ENCODE measurements around the gene LONRF2. TPM values are rescaled to one million over a fixed set of nuclear protein-coding genes. Genes with fewer than 3 reads are reported as not detected.

LONRF2 gene
- total and polyA plus RNA-seq, 2 of the 13 experiments (the other 11 are each of a cell fraction or from before 2014, with no cell fraction given), result not detected

DNA sequence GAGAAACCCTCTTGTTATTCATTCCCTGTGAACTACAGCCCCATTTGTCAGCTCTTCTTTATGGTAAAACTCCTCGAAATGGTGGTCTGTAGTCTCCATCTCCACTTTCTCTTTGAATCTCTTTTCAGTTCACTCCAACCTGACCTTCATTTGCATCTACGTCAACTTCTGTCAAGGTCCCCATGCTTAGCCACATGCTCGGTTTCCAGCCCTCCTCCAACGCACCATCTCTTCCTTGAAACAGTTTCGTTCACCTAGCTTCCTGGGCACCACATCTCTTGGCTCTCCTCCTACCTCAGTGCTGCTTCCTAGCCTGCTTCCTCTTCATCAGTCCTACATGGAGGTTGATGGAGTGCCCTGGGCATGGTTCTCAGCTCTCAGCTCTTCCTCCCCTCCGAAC is 98.8 kb downstream of the LONRF2 start:
- POLR2A ChIA-PET, result no interaction called here
- 46% methylated on average over 6 of the region's 6 CpGs for WGBS (ENCODE audit: low lambda C conversion rate)
- in situ Hi-C loops (cut with HindIII; ENCODE audit: extremely low pct_ligation_motif_present, low pct_unique_long_range_greater_than_20kb), result no loop called here
- TF ChIP-seq THYN1 (CRISPR knock-in tag; IDR thresholded peaks at IDR 0.05; ENCODE audit: borderline replicate concordance, low read depth) (no peak), ARID5B (CRISPR knock-in tag; IDR thresholded peaks at IDR 0.05) (no peak), ZFP62 (CRISPR knock-in tag; IDR thresholded peaks at IDR 0.05) (no peak), GLMP (CRISPR knock-in tag; IDR thresholded peaks at IDR 0.05; ENCODE audit: borderline replicate concordance) (no peak), ZNF709 (CRISPR knock-in tag; IDR thresholded peaks at IDR 0.05) (no peak), ZNF501 (CRISPR knock-in tag; IDR thresholded peaks at IDR 0.05) (no peak), JUNB (CRISPR knock-in tag; IDR thresholded peaks at IDR 0.05; ENCODE audit: borderline replicate concordance) (no peak), RARG (CRISPR knock-in tag; IDR thresholded peaks at IDR 0.05; ENCODE audit: low read depth) (no peak), BRD4 (CRISPR knock-in tag; IDR thresholded peaks at IDR 0.05) (no peak), HIC2 (CRISPR knock-in tag; IDR thresholded peaks at IDR 0.05; ENCODE audit: low read depth) (no peak), NPAS2 (CRISPR knock-in tag; IDR thresholded peaks at IDR 0.05; ENCODE audit: borderline replicate concordance) (no peak), ZSCAN12 (CRISPR knock-in tag; IDR thresholded peaks at IDR 0.05) (no peak), FOXO1 (CRISPR knock-in tag; IDR thresholded peaks at IDR 0.05) (no peak), ZNF496 (CRISPR knock-in tag; IDR thresholded peaks at IDR 0.05; ENCODE audit: insufficient replicate concordance) (no peak), ZNF30 (CRISPR knock-in tag; IDR thresholded peaks at IDR 0.05) (no peak)
- TF ChIP-seq, protein P1, sequence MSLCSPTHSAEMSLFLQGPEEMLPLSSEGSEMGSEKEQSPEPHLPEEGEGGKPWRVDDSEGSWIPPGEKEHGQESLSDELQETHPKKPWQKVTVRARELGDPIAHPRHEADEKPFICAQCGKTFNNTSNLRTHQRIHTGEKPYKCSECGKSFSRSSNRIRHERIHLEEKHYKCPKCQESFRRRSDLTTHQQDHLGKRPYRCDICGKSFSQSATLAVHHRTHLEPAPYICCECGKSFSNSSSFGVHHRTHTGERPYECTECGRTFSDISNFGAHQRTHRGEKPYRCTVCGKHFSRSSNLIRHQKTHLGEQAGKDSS (CRISPR knock-in tag; IDR thresholded peaks at IDR 0.05; ENCODE audit: borderline replicate concordance, low read depth), result no peak
- TF ChIP-seq, protein P2, sequence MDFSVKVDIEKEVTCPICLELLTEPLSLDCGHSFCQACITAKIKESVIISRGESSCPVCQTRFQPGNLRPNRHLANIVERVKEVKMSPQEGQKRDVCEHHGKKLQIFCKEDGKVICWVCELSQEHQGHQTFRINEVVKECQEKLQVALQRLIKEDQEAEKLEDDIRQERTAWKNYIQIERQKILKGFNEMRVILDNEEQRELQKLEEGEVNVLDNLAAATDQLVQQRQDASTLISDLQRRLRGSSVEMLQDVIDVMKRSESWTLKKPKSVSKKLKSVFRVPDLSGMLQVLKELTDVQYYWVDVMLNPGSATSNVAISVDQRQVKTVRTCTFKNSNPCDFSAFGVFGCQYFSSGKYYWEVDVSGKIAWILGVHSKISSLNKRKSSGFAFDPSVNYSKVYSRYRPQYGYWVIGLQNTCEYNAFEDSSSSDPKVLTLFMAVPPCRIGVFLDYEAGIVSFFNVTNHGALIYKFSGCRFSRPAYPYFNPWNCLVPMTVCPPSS (IDR thresholded peaks at IDR 0.05), result no peak

More for the DNA sequence above, 98.8 kb downstream of the LONRF2 start:
- Histone ChIP-seq H3K9ac (ENCODE audit: insufficient read depth, low read depth, low read length) (no peak overlapping the region), H3K36me3 (replicated peaks in 1 of 2; ENCODE audit: control insufficient read depth in 1 of 2, insufficient read depth in 2 of 2, low read length in 2 of 2) (no peaks in the 10 kb centered on the region), H2AFZ (ENCODE audit: low read length) (no peak overlapping the region), H3K4me3 (replicated peaks in 1 of 3; ENCODE audit: insufficient read depth in 1 of 3, low read depth in 2 of 3, low read length in 3 of 3) (no peak overlapping the region), H3K79me2 (ENCODE audit: insufficient read depth, low read length) (no peaks in the 10 kb centered on the region), H3K27ac (ENCODE audit: extremely low read length, insufficient read depth, low read length) (no peak overlapping the region), H3K4me2 (ENCODE audit: low read depth, low read length) (no peak overlapping the region), H3K4me1 (ENCODE audit: insufficient read depth, low read length) (no peaks in the 10 kb centered on the region), H3K9me3 (ENCODE audit: low read length) (no peaks in the 10 kb centered on the region), H4K20me1 (ENCODE audit: insufficient read depth, low read length) (no peaks in the 10 kb centered on the region), H3K27me3 (ENCODE audit: control insufficient read depth in 1 of 2, insufficient read depth in 2 of 2, low read length in 2 of 2) (0 out of 5 replicates have a peak, but pooled peaks cover 0 to 3% of the 10 kb centered on the region in 2 experiments)
- DNase-seq (ENCODE audit: low spot score) (no peak), ATAC-seq (no peak), FAIRE-seq (no peak)
- no TSS peak for BruUV-seq (replicated peaks)
- intact Hi-C loops (cut with micrococcal nuclease; ENCODE audit: unreplicated experiment), result no loop called here
- CTCF ChIA-PET (ENCODE audit: low intra/inter-chr PET ratio, low total read pairs), result no interaction called here
